Mammary epithelial cell (primary cell): Measurements from ENCODE around the gene DRC7.

Experiments used
- EZH2 ChIP-seq: IDR thresholded peaks from 2 replicates; pipeline ENCODE4 v1.6.1; 2012; ENCODE audit warnings: low read length, inconsistent platforms, borderline replicate concordance
- TF ChIP-seq, protein P1 (sequence below), 2 donors: IDR thresholded peaks in 1 of 2; conservative IDR thresholded peaks in 1 of 2; 2 replicates each; pipeline ENCODE4 v1.5.1; 2011 to 2012; ENCODE audit warnings: inconsistent platforms in 2 of 2, low read length in 2 of 2, mild to moderate bottlenecking in 2 of 2, control low read depth in 1 of 2, low read depth in 1 of 2; ENCODE audit not compliant: insufficient read depth in 1 of 2; ENCODE audit errors: extremely low read depth in 1 of 2

DNA sequence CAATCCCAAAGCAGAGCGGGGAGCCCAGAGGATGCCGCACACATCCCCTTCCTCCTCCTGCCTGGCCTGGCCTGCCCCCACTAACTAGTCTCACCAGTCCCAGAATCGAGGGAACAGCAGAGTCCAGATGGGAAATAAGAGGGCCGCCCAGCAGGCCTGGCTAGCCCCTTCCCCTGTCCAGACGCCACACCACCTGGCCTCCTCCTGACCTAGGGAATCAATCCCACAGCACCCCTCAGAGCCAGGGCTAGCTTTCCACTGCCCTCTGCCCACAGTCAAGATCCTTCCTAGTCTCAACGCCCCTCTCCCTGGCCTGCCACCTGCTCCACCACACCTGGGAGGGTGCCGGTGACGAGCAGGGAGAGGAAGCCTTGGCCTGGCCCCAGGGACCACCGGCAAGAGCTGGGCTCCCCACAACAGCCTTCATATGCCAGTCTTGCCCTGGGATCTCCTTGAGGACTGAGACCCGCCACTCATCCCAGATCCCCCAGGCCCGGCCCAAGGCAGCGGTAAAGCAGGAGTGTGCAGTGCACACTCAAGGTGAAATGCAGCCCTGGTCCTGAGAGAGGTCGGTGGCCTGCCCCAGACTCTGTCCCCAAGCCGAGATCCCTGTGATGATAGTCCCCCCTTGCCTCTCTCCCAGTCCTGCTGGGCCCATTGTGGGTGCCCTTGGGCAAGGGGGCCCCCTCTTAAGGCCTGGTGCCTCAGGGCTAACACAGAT is 68.8 kb downstream of the DRC7 start:
- TF ChIP-seq, protein P1, sequence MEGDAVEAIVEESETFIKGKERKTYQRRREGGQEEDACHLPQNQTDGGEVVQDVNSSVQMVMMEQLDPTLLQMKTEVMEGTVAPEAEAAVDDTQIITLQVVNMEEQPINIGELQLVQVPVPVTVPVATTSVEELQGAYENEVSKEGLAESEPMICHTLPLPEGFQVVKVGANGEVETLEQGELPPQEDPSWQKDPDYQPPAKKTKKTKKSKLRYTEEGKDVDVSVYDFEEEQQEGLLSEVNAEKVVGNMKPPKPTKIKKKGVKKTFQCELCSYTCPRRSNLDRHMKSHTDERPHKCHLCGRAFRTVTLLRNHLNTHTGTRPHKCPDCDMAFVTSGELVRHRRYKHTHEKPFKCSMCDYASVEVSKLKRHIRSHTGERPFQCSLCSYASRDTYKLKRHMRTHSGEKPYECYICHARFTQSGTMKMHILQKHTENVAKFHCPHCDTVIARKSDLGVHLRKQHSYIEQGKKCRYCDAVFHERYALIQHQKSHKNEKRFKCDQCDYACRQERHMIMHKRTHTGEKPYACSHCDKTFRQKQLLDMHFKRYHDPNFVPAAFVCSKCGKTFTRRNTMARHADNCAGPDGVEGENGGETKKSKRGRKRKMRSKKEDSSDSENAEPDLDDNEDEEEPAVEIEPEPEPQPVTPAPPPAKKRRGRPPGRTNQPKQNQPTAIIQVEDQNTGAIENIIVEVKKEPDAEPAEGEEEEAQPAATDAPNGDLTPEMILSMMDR (conservative IDR thresholded peaks at IDR 0.05 in 1 of 2, IDR thresholded peaks at IDR 0.05 in 1 of 2; ENCODE audit: extremely low read depth in 1 of 2, insufficient read depth in 1 of 2, low read depth in 1 of 2, low read length in 2 of 2) = no peak
- no peak for TF ChIP-seq EZH2
